Fibroblast of skin of left quadriceps (primary cell): Measurements from ENCODE around the gene KLHDC8A.
A peak's percentile ranks its signal among the peaks of the same experiment; 100 is the strongest.
"Not testable (repeated sequence)": the region's sequence is repeated elsewhere in the genome, so short reads cannot be mapped to it uniquely, and the experiment has no call there.

Source experiments
- DNase-seq, 2 experiments: peaks; one replicate each; pipeline ENCODE4 v3.0.0-alpha.2; 2013; ENCODE audit warnings: low read depth in 2 of 2

KLHDC8A gene

DNA sequence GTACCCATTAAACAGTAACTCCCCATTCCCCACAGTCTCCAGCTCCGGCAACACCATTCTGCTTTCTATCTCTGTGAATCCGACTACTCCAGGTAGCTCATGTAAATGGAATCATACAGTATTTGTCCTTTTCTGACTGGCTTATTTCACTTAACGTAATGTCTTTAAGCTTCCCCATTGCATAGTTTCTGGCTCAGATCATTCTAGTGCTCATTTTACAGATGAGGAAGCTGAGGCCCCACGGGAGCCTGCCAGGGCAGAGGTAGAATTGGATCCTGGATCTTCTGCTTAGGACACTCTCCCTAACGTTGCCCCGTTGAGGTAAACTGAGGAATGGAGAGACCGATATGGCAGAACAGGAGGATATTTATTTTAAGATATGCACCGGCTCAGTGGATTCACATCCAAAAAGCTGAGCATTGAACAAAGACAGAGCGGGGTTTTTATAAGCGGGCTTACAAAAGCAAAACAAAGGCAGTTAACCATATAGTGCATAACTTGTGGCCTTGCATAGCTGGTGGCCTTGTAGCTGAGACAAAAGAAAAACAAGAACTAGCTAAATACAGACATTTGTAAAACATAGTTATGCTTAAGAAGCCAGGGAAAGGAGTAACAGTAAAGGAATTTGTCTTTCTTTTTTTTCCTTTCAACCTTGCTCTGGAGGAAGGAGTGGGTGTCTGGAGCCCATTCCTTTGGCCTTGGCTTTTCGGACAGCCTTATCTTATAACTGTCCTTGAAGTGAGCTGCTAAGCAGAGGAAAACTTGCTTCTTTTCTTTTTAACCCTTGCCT, 15.3 kb upstream of the KLHDC8A start:
- no peak for DNase-seq

DNA sequence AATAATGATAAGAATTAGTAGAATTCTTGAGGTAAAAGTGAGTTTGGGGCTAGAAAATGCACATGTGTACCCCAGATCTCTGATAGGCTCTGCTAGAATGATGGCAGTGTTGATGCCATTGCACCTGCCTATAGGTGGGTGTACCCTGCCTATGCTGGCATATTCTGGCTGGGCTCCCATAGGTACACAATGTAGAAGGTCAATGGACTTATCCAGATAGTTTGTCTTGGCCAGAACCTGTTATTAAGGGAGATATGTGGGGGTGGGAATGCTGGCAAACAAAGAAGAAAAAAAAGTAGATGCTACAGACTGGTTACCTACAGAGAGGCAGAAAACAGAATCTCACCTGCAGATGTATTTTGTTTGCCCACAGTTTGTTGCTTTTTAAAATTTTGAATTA, 14.1 kb upstream of the KLHDC8A start:
- DNase-seq: no peak

DNA sequence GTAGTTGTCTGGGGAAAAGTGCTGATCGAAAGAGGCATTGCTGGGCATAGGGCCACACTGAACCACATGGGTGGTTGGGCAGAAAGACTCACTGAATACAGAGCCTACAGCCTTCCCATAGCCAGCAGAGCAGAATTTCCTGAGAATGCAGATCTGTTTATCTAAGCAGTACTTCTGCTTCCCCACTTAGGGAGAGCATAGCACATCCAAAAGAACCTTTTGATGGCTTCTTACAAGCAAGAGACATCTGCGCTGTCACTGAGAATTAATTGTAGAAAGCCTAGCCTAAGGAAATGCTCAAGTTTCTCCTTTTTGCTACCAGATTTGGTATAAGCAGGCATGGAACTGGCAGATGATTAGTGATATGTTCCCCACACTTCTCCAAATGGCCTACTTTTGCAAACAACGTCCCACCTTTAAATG, 13.0 kb upstream of the KLHDC8A start:
- DNase-seq: no peak

DNA sequence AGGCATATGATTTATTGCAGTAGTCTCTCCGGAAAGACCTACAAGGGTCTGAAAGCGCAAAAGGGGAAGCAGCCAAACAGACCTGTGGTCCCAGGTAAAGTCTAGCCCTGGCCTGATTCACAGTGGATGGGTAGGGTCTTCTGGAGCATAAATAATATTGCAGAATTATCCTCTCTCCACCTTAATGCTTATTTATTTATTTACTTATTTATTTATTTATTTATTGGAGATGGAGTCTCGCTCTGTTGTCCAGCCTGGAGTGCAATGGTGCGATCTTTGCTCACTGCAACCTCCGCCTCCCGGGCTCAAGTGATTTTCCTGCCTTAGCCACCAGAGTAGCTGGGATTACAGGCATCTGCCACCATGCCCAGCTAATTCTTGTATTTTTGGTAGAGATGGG, 11.8 kb upstream of the KLHDC8A start:
- no peak for DNase-seq

DNA sequence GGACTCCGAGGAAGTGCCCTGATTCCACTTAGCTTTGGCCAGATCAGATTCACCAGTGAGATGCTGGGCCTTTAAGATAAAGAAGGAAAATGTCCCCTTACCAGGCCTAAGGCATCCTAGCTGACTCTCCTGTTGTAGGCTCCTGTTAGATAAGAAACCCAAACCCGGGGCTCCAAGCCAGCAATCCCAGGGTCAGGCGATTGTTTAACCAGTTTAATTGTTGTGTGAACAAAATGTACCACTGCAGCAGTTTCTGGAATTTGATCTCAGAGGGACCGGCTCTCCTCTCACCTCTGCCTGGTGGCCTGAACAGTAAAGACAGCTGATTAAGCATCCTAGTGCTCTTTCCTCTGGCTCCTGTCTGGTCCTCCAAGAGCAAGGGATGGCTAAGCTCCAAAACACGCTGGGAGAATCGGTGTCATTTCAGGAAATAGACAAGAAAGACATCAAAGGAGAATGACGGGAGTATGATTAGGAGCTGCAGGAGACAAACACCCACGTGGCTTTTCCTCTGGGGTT, 9.3 kb upstream of the KLHDC8A start:
- no peak for DNase-seq

DNA sequence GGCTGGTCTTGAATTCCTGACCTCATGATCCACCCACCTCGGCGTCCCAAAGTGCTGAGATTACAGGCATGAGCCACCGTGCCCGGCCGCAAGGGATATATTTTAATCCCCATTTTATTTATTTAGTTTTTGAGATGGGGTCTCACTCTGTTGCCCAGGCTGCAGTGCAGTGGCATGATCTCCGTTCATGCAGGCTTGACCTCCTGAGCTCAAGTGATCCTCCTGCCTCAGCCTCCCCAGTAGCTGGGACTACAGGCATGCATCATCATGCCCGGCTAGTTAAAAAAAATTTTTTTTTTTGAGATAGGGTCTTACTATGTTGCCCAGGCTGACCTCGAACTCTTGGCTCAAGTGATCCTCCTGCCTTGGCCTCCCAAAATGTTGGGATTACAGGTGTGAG, 8.4 kb upstream of the KLHDC8A start:
- DNase-seq: not testable (repeated sequence)

DNA sequence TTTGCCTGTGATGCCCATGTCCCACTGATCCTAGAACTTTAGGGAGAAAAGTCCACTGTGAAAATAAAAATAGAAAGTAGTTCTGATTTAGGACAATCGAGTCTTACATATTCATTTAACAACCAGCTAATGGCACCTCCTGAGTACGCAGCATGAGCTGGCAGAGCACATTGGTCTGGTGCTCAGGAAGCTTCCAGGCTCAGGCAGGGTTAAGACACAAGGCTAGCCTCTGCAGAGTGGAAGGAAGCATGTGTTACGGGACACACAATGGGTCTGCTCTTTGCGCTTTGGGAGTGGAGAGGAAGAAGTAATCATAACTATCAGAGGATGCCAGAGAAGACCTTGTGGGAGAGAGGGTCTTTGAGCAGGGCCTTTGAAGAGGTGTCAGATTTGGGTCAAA, 4.2 kb upstream of the KLHDC8A start:
- no peak for DNase-seq

DNA sequence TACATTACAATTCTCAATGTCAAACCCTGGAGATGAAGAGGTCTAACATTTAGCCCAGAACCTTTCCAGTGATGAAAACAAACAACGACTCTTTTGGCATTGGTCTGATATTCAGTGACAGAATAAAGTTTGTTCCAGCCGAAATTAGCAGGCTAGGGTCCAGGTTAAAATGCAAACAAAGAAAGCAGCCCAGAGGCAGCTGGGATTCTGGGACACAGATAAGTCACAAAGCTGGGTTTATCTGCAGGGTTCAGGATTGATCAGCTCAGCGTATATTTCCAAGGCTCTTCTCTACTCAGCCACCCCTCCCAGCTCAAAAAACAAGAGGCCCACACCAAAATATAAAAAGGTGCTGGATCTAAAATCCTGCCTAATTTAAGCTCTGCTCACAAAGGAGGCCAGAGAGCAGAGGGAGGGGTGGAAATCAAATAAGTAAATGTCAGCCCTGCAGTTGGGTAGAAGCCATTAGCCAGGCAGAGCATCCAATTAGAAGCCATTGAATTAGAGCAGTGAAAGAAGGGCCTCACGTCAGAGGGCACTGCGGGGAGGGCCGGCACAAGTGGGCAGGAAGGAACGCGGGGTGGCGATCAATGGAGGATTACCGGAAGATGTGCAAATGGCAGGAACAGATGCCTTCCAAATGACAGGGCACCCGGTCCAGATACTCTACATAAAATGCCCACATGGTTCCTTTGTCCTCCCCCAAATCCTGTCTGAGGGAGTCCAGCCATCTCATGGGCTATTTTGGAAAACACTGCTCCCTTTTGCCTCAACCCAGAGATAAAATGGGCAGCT, 3.2 kb upstream of the KLHDC8A start:
- no peak for DNase-seq

DNA sequence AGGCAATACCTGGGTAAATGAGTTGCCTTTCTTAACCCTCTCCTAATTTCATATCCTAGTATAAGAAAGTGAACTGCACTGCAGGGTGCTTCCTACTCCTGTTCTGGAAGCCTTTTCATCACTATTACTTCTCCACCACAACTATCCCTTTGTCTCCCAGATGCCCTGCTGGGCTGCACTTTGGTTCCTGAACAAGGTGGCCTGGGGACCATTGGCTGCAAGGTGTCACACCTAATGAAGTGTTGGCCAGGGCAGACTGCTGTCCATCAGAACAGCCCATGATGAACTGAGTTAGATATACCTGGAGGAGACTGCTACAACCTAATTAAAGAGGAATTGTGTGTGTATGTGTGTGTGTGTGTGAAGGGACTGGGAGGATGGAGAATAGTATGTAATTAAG, 1.9 kb upstream of the KLHDC8A start:
- DNase-seq: no peak

DNA sequence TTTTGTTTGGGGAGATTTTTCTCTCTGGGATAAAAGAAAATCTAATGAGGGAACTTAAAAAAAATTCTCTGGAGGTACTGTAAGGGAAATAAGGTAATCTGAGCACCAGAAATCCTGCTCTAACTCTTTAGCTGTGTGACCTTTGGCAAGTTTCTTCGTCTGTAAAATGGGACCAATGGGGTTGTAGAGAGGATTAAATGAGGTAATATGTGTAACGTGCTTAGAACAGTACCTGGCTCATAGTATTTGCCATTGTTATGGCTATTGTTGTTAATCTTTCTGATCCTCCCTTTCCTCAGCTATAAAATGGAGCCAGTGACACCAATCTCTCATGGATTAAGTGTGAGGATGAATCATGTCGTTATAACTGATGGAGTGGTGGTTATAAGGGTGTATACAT, 845 bp upstream of the KLHDC8A start:
- DNase-seq: no peak

DNA sequence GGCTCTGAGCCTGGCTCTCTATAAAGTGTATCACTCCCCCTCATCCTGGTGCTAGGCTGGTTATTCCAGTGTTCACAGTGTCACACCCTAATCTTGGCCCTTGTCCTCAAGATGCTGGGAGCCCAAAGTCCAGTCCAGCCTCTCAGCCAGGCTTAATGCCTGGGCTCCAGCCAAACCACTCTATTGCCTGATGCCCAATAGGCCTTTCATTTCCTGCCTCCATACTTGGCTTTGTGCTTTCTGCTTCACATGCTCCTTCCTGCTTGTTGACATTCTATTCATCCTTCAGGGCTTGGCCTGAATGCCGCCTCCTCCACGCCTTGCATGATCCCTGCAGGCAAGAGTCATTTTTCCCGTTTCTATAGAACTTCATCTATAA, 1.7 kb downstream of the KLHDC8A start:
- DNase-seq: no peak

DNA sequence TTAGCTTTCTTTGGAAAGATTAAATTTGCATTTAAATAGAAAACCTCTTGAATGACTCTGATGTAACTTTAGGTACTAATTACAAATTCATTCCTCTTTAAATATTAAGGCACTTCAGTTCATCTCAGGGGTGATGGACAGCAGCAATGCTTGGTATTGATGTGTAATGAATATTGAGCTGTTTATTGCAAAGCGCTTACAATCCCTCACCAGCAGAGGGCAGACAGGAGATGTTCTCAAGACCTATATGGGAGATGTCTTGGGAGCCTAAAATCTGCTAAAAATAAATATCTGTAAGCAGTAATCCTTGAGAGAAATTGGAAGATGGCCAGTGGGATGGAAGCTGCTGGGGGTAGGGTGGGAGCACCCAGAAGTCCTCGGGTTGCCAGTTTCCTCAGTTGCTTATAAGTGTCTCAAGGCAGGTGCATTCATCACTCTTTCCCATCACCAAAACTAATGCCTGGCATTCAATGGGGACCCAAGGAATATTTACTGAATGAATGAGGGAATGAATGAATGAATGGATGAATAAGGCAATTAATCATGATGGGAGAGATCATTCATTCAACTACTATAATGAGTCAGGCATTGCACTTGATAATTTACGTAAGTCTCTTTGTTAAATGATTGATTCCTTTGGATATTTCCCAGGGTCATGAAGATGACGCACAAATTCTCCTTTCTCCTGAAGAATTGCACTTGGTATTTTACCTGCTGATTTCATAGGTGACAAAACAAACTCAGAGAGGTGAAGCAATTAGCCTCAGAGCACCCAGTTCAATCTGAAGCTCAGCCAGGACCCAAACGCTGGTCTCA, 2.3 kb downstream of the KLHDC8A start:
- DNase-seq: peak; percentile 39 to 40

DNA sequence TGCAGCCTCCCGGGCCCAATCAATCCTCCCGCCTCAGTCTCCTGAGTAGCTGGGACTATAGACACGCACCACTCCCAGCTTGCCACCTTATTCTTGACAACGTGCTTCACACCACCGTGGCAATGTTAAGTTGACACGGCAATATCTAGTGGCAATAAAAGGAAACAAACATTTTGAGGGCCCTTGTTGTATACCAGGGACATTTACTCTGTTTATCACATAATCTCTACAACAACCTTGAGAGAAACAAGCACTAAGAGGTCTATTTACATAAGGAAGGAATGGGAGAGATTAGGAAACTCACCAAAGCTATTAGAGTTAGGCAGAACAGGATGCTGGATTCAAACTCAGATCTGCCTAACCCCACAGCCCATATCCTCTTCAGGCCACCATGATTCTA, 3.1 kb downstream of the KLHDC8A start:
- no peak for DNase-seq

DNA sequence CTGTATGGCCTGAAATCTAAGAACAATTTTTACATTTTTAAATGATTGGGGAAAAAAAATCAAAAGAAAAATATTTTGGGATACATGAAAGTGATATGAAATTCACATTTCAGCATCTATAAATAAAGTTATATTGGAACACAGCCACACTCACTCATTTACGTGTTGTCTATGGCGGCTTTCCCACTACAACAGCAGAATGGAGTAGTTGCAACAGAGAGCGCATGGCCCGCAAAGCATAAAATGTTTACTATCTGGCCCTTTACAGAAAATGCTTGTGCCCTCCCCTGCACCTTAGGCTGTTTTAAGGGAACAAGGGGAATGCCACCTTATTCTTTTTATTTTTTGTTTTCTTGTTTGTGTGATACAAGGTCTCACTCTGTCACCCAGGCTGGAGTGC, 3.5 kb downstream of the KLHDC8A start:
- no peak for DNase-seq

DNA sequence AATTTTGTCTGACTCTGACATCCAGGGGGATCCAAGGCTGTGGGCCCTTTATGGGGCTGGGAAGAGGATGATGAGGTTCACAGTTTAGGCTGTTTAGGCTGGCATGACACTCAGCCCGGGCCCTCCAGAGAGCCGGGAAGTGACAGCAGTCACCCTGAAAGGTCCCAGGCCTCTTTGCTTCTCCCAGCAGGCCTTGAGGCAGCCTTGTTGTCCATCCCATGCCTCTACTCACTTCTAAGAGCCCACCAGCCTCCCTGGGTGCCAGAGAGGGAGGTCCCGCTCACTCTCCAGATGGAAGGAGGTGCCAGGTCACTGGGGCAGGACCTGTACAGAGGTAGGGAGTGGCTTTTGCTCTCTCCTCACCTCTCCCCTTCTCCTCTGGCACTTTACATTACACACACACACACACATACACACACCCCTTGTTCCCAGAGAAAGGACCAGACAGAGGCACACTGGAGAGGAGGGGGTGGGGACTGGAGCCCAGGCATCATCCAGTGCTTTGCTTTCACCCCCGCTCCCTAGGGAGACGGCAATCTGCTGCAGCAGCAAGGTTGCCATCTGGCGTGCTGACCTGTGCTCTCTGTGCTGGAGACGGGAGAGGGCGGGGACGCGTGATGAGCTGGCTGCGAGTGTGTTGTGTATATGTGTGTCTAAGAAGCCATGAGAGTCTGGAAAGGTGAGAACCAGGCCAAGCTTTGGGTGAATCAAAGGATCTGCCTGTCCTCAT, 4.6 kb downstream of the KLHDC8A start:
- DNase-seq: no peak

DNA sequence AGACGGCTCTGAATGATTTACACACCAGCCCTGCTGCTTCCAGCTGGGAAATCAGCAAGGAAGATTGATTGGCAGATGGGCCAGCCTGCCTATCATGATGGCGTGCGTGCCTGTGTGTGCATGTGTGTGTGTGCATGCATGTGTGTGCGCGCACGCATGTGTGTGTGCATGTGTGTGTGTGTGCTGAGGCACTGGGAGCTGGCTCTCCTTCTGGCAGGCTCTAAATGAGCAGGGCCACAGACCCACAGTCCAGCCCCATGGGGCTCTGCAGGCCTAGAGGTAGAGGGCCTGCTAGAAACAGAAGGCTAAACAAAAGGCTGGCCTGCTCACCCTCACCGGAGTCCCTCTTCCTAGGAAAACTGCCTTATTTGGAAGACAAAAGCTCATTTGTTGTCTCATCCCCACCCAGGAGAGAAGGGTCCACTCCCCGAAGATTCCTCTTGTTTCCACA, 6.0 kb downstream of the KLHDC8A start:
- no peak for DNase-seq

DNA sequence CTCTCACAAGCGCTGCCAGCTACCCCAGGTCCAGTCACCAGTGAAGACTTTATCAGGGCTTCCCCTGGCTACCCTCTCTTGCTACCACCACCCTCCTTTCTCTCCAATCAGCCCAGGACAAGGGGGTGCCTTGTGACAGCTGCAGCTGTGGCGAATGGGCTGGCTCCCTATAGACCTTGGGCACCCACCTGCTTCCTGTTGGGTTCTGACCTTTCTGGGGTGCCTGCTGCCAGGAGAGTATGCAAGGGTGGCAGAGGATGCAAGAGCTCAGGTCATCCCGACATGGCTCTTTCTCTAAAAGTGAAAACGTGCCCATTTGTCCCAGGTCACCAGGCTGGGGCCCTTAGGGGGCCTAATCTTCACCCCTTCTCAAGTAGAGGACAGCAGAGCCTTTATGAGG, 6.6 kb downstream of the KLHDC8A start:
- no peak for DNase-seq

DNA sequence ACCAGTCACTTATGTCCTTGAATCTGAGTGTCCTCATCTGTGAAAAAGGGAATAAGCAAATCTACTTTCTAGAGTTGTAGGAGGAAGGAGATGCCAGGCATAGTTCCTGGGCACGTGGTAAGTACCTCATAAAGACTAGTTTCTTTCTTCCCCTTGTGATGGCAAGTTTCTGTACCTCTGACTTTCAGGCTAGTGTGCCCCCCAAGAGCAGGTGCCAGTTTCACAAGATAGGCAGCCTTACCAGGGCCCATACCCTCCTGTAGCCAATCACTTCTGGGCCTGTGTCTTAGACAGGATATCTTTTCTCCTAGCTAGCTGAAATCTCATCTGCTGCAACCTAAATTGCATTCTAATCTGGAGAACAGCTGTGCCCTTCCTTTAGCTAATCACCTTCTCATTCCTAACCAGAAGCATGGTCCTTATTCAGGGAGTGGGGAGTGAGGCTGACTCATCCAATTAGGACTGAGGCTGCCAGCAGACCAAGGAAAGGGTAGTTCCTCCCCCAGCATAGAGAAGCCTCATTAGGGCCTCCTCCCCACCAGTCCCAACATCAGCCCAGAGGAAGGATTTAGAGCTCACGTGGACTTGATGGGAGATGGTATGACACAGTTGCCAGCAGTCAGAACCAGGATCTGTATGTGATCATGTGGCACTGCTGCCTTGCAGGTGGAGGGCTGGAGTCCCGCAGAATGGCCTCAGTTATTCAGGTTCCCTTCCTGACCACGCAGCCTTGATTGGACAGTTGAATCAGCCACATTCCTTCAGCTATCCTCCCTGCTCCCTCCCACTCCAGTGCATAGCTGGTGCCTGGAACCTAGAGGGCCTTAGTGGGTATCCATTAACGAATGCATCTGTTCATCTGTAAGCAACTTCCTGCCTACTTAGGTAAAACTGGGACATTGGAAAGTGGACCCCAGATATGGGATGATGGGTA, 7.9 kb downstream of the KLHDC8A start:
- DNase-seq: peak in 1 of 2 experiments; percentile 5

DNA sequence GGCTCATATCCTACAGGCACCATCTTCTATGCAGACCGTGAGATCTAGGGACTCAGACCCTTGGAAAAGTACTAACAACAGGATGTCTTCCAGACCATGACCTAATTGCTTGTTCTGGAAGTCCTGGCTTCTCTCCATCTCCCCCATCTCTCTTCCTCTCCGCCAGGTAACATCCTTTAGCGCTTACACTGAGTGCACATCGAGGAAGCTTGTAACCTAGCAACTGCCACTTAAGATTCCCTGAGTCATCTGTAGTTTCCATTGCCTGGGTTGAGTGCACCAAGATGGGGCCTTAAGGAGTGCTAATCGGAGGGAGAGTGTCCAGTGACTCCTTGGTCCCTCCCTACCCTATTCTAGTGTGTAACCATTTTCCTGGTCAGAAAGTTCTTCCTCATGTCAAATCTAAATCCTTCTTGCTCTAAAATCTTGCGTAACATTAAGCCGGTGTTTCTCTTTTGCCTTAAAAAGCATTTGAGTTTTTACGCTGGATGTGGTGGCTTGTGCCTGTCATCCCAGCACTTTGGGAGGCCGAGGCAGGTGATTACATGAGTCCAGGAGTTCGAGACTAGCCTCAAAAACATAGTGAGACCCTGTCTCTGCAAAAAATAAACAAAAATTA, 9.7 kb downstream of the KLHDC8A start:
- no peak for DNase-seq

DNA sequence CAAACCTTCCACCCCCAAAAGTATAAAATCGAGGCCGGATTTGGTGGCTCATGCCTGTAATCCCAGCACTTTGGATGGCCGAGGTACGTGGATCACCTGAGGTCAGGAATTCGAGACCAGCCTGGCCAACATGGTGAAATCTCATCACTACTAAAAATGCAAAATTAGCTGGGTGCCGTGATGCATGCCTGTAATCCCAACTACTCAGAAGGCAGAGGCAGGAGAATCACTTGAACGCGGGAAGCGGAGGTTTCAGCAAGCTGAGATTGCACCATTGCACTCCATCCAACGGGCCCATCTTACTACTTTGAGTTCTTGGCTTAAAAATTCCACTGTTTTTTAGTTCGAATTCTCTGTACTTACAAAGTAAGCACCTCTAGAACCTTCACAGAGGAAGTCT, 11.0 kb downstream of the KLHDC8A start:
- DNase-seq: no peak
